K562 (cell line): ENCODE results near the gene BLOC1S4. TPM values are rescaled to one million over a fixed set of nuclear protein-coding genes. Genes with fewer than 3 reads are reported as not detected.

Source experiments
- CXXC5 ChIP-seq: fragments of 250-450 bp; sonication (Bioruptor Pico); IDR thresholded peaks from 2 replicates; pipeline ENCODE4 v1.8.0; 2022; ENCODE audit warnings: inconsistent platforms, mild to moderate bottlenecking, moderate library complexity
- E2F6 ChIP-seq, 2 experiments: IDR thresholded peaks; 2 replicates each; pipeline ENCODE4 v1.6.1; 2011; ENCODE audit warnings: borderline replicate concordance in 1 of 2, control low read depth in 1 of 2, low read depth in 1 of 2, low read length in 1 of 2, mild to moderate bottlenecking in 1 of 2, mixed read lengths in 1 of 2, moderate library complexity in 1 of 2; ENCODE audit not compliant: insufficient read depth in 1 of 2, insufficient read length in 1 of 2, poor library complexity in 1 of 2, severe bottlenecking in 1 of 2; ENCODE audit errors: extremely low read depth in 1 of 2
- JUN ChIP-seq, 2 experiments: sonication (generic) in 1 of 2; formaldehyde crosslinking in 1 of 2; IDR thresholded peaks; 2 replicates each; pipeline versions ENCODE4 v1.6.1 to v1.8.0; 2012 to 2022; ENCODE audit warnings: borderline replicate concordance in 2 of 2, mild to moderate bottlenecking in 2 of 2, improper control_type of control experiment in 1 of 2, low read depth in 1 of 2, low read length in 1 of 2, missing genetic modification reagents in 1 of 2
- MAZ ChIP-seq, 2 experiments: fragments of 450-650 bp in 1 of 2; sonication (generic) in 1 of 2; formaldehyde crosslinking; IDR thresholded peaks in 1 of 2; conservative IDR thresholded peaks in 1 of 2; 2 replicates each; pipeline versions ENCODE4 v1.4.0 to v1.5.0; 2020; ENCODE audit warnings: mild to moderate bottlenecking in 1 of 2, missing genetic modification reagents in 1 of 2
- MGA ChIP-seq: fragments of 450-650 bp; IDR thresholded peaks from 2 replicates; pipeline ENCODE4 v1.6.1; 2016; ENCODE audit warnings: mild to moderate bottlenecking, moderate library complexity
- TEAD1 ChIP-seq, 2 experiments: fragments of 450-650 bp in 1 of 2; sonication (generic) in 1 of 2; formaldehyde crosslinking; IDR thresholded peaks; 2 replicates each; pipeline versions ENCODE4 v1.4.0 to v1.8.0; 2020 to 2022; ENCODE audit warnings: mild to moderate bottlenecking in 2 of 2, missing genetic modification reagents in 1 of 2
- TFAP4 ChIP-seq: sonication (generic); formaldehyde crosslinking; IDR thresholded peaks from 2 replicates; pipeline ENCODE4 v1.8.0; 2022; ENCODE audit warnings: missing genetic modification reagents, mild to moderate bottlenecking, moderate library complexity, borderline replicate concordance
- TRIM25 ChIP-seq: fragments of 450-650 bp; IDR thresholded peaks from 2 replicates; pipeline ENCODE4 v1.7.0; 2016; ENCODE audit warnings: borderline replicate concordance
- polyA plus RNA-seq, 8 experiments: library from polyadenylated mRNA; depleted of rRNA in 4 of 8; stranded (reverse) in 5 of 8; unstranded in 3 of 8; fragments of >200 nt; fragmentation: Nextera tagmentation in 2 of 8; fragmentation: Illumina TruSeq in 1 of 8; extraction: Ambion mirVana in 2 of 8; extraction: Trizol in 1 of 8; gene quantifications; 2 replicates each; pipeline versions ENCODE4 v1.2.1 to v1.2.3, GENCODE V29; 2011 to 2014; ENCODE audit warnings: inconsistent platforms in 1 of 8, missing spikeins in 1 of 8
- total RNA-seq, 7 experiments: library from RNA; depleted of rRNA in 6 of 7; stranded (reverse); fragments of >200 nt in 6 of 7; fragmentation: Illumina TruSeq in 2 of 7; extraction: Trizol in 2 of 7; gene quantifications; 2 replicates each; pipeline versions ENCODE4 v1.2.1 to v1.2.3, GENCODE V29; 2011 to 2021; ENCODE audit warnings: low replicate concordance in 1 of 7

Gene BLOC1S4
- total and polyA plus RNA-seq, 9 of the 15 experiments (the other 6 are each of a cell fraction or from before 2014, with no cell fraction given) = 3.1 to 31.6 (median 11.2) TPM

GRCh38 chr4:6763330-6763851 is 47.4 kb downstream of the BLOC1S4 start (continued):
- TF ChIP-seq E2F6 (IDR thresholded peaks at IDR 0.05; ENCODE audit: borderline replicate concordance in 1 of 2, extremely low read depth in 1 of 2, insufficient read depth in 1 of 2, insufficient read length in 1 of 2, low read depth in 1 of 2, low read length in 1 of 2, poor library complexity in 1 of 2, severe bottlenecking in 1 of 2) (peak in 1 of 2 experiments; percentile 42), CXXC5 (CRISPR knock-in tag) (peak; percentile 50), TEAD1 (CRISPR knock-in tag; IDR thresholded peaks at IDR 0.05) (peak in 1 of 2 experiments; percentile 25; a peak in 1 of 4 replicates), TRIM25 (no peak), MGA (peak; percentile 75; the same call in 1 of the 2 replicates), TFAP4 (CRISPR knock-in tag) (peak; percentile 43; the same call in 1 of the 2 replicates), MAZ (CRISPR knock-in tag; conservative IDR thresholded peaks at IDR 0.05 in 1 of 2, IDR thresholded peaks at IDR 0.05 in 1 of 2) (peak in 1 of 2 experiments; percentile 64; a peak in 2 of 4 replicates), JUN (IDR thresholded peaks at IDR 0.05; ENCODE audit: borderline replicate concordance, low read depth, low read length) (peak; percentile 81; the same call in 1 of the 2 replicates), JUN (CRISPR knock-in tag; IDR thresholded peaks at IDR 0.05; ENCODE audit: borderline replicate concordance) (no peak)
